Nephron progenitor cell (in vitro differentiated cells): Measurements from ENCODE around the gene MAPK9.

Experiments
- DNase-seq: peaks from one replicate; pipeline ENCODE4 v3.0.0; 2021
- H3K27ac Mint-ChIP-seq: 2 replicates; pipeline ENCODE4 v1.8.0; 2021; ENCODE audit warnings: mild to moderate bottlenecking, moderate library complexity, mixed read lengths
- H3K27me3 Mint-ChIP-seq: 2 replicates; pipeline ENCODE4 v1.8.0; 2021; ENCODE audit warnings: mild to moderate bottlenecking, low read depth, mixed read lengths; ENCODE audit not compliant: poor library complexity
- H3K36me3 Mint-ChIP-seq: 2 replicates; pipeline ENCODE4 v1.8.0; 2021; ENCODE audit warnings: low read depth, mixed read lengths
- H3K4me1 Mint-ChIP-seq: 2 replicates; pipeline ENCODE4 v1.8.0; 2021; ENCODE audit warnings: mixed read lengths
- H3K4me3 Mint-ChIP-seq: 2 replicates; pipeline ENCODE4 v1.8.0; 2021; ENCODE audit warnings: mild to moderate bottlenecking, moderate library complexity, mixed read lengths
- H3K9me3 Mint-ChIP-seq: 2 replicates; pipeline ENCODE4 v1.8.0; 2021; ENCODE audit warnings: mild to moderate bottlenecking, moderate library complexity, mixed read lengths
- TF ChIP-seq, protein P1 (sequence below): fragments of 200-600 bp; sonication (generic); IDR thresholded peaks from 2 replicates; pipeline ENCODE4 v1.5.0; 2021; ENCODE audit warnings: antibody characterized with exemption

MAPK9 gene

DNA sequence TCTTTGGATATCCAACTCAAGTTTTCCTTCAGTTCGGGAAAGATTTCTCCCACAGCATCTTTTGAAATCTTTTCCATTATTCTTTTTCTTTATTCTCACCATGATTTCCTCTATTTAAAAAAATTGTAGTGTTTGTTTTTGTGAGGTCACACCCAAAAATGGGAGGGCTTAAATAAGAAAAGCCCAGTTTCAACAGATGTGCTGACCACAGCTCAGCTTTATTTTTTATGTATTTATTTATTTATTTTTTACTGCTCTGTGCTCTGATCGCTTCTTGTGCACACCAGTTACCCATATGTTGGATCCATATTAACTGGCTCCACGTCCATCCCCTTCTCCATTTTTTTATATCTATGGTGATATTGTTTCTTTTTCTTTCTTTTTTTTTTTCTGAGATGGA, 41.0 kb upstream of the MAPK9 start:
- peaks cover 78% of the 10 kb centered on the region for H3K36me3 Mint-ChIP-seq

GRCh38 chr5:180332051-180332517, 40.2 kb upstream of the MAPK9 start:
- H3K27ac Mint-ChIP-seq: no peak overlapping the region
- H3K4me3 Mint-ChIP-seq: no peak overlapping the region
- H3K27me3 Mint-ChIP-seq: no peaks in the 10 kb centered on the region
- DNase-seq: no peak
- peaks cover 6% of the 10 kb centered on the region for H3K9me3 Mint-ChIP-seq
- H3K4me1 Mint-ChIP-seq: peaks cover 10% of the 10 kb centered on the region
- TF ChIP-seq, protein P1, sequence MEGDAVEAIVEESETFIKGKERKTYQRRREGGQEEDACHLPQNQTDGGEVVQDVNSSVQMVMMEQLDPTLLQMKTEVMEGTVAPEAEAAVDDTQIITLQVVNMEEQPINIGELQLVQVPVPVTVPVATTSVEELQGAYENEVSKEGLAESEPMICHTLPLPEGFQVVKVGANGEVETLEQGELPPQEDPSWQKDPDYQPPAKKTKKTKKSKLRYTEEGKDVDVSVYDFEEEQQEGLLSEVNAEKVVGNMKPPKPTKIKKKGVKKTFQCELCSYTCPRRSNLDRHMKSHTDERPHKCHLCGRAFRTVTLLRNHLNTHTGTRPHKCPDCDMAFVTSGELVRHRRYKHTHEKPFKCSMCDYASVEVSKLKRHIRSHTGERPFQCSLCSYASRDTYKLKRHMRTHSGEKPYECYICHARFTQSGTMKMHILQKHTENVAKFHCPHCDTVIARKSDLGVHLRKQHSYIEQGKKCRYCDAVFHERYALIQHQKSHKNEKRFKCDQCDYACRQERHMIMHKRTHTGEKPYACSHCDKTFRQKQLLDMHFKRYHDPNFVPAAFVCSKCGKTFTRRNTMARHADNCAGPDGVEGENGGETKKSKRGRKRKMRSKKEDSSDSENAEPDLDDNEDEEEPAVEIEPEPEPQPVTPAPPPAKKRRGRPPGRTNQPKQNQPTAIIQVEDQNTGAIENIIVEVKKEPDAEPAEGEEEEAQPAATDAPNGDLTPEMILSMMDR: peak; percentile 20
- H3K36me3 Mint-ChIP-seq: peaks cover 72% of the 10 kb centered on the region

More for the DNA sequence above, 41.0 kb upstream of the MAPK9 start:
- no peak for DNase-seq
- no peak overlapping the region for H3K4me3 Mint-ChIP-seq
- TF ChIP-seq, protein P1: no peak
- no peak overlapping the region for H3K27ac Mint-ChIP-seq
- H3K9me3 Mint-ChIP-seq: peaks cover 6% of the 10 kb centered on the region
- H3K4me1 Mint-ChIP-seq: peaks cover 5% of the 10 kb centered on the region
- no peaks in the 10 kb centered on the region for H3K27me3 Mint-ChIP-seq

GRCh38 chr5:180331647-180331950, 39.7 kb upstream of the MAPK9 start:
- Mint-ChIP-seq H3K27ac (no peak overlapping the region), H3K4me3 (no peak overlapping the region), H3K27me3 (no peaks in the 10 kb centered on the region), H3K36me3 (peaks cover 67% of the 10 kb centered on the region), H3K9me3 (peaks cover 6% of the 10 kb centered on the region), H3K4me1 (peaks cover 11% of the 10 kb centered on the region)
- TF ChIP-seq, protein P1: no peak
- DNase-seq: no peak

DNA sequence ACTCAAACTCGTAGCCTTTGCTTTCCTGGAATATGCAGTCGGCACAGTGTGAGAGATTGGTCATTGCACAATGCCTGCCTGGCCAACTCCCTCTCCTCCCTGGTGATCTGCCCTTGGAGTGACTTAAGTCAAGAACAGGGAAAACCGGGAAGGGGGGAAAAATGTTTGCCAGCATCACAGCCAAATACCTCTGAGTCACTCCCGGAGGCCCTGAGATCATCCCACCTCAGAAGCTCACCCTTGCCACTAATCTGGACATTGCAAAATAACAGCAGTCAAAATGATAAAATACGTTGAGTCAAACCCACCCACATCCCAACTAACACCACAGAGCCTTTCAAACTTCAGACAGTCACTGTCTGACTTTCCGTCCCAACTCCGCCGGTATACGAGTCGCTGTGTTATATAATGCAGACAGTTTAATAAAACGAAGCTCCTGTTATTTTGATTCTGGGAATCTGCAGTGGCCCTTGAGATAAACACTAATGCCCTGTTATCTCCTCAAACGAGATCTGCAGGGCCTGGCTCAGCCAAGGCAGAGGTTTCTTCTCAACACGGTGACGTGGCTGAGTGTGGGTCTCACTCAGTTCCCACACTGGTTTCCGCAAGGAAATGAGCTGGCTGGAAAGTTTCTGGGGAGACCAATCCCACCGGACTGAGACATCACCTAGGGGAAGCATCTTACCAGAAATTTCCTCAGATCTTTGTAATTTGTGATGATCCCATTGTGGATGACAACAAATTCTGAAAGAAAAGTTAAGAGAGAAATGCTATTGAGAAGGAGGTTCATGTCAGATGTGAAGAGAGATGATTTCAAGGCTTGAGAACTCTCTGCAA, 39.1 kb upstream of the MAPK9 start:
- Mint-ChIP-seq H3K4me3 (no peak overlapping the region), H3K36me3 (peaks cover 61% of the 10 kb centered on the region), H3K9me3 (peaks cover 6% of the 10 kb centered on the region), H3K4me1 (peaks cover 11% of the 10 kb centered on the region), H3K27ac (no peak overlapping the region), H3K27me3 (no peaks in the 10 kb centered on the region)
- no peak for DNase-seq
- TF ChIP-seq, protein P1: no peak

- TF ChIP-seq, protein P1: no peak
- DNase-seq: no peak
- Mint-ChIP-seq H3K4me3 (no peak overlapping the region), H3K4me1 (peaks cover 11% of the 10 kb centered on the region), H3K27me3 (no peaks in the 10 kb centered on the region), H3K27ac (no peak overlapping the region), H3K9me3 (peaks cover 6% of the 10 kb centered on the region), H3K36me3 (peaks cover 59% of the 10 kb centered on the region)
Observed at GRCh38 chr5:180330270-180330648, 38.4 kb upstream of the MAPK9 start.
